H1 (cell line): ENCODE data around the gene MRFAP1.

Experiments used
- KDM1A ChIP-seq: fragments of 200-600, 300-600 bp; sonication (generic); IDR thresholded peaks from 2 replicates; pipeline ENCODE4 v1.7.1; 2016; ENCODE audit warnings: mild to moderate bottlenecking, low read length, borderline replicate concordance
- RAD21 ChIP-seq, 2 experiments: IDR thresholded peaks in 1 of 2; conservative IDR thresholded peaks in 1 of 2; 2 replicates each; pipeline ENCODE4 v1.6.1; 2011; ENCODE audit warnings: low read depth in 2 of 2, low read length in 2 of 2, improper control_type of control experiment in 1 of 2, inconsistent platforms in 1 of 2, mild to moderate bottlenecking in 1 of 2, moderate library complexity in 1 of 2
- TF ChIP-seq, protein P1 (sequence below): IDR thresholded peaks from 2 replicates; pipeline ENCODE4 v1.6.1; 2012; ENCODE audit warnings: low read length, inconsistent platforms
- TF ChIP-seq, protein P2 (sequence below): IDR thresholded peaks from 2 replicates; pipeline ENCODE4 v1.6.1; 2011; ENCODE audit warnings: low read depth, mild to moderate bottlenecking, low read length; ENCODE audit not compliant: insufficient read depth
- TF ChIP-seq, protein P3 (sequence below), 3 experiments: IDR thresholded peaks; 1 replicate in 2 of 3; 2 replicates in 1 of 3; pipeline versions ENCODE4 v1.5.1 to v1.6.1; 2011; ENCODE audit warnings: low read length in 3 of 3, mild to moderate bottlenecking in 3 of 3, inconsistent platforms in 2 of 3, low read depth in 1 of 3, moderate library complexity in 1 of 3; ENCODE audit not compliant: insufficient read depth in 1 of 3; ENCODE audit errors: control extremely low read depth in 1 of 3

DNA sequence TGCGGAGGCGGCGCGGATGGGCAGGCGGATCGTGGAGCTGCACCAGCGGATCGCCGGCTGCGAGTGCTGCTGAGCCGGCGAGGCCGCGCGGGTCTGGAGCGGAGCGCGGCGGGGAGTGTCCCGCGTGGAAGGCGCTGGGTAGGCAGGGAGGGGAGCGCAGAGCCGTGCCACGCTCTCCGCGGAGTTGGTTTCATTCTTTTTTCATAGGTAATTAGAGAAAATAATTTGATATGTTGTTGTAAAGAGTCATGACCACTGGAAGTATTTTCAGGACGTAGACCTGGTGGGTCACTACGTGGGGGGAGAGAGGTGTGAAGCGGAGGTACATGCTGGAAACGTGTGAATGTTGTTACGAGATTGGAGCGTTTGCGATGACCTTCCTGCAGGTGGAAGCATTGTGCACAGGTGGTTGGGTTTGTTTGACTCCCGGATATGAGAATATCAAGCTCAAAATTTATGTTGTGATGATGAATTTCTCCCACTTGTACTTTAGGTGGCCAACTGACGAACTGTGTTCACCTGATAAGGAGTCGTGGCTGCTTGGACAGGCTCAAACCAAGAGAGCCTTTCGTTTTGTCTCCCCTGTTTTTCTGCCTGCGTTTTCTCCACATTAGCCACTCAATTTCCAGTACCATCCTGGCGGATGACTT lies 34.1 kb downstream of the MRFAP1 start:
- TF ChIP-seq, protein P1, sequence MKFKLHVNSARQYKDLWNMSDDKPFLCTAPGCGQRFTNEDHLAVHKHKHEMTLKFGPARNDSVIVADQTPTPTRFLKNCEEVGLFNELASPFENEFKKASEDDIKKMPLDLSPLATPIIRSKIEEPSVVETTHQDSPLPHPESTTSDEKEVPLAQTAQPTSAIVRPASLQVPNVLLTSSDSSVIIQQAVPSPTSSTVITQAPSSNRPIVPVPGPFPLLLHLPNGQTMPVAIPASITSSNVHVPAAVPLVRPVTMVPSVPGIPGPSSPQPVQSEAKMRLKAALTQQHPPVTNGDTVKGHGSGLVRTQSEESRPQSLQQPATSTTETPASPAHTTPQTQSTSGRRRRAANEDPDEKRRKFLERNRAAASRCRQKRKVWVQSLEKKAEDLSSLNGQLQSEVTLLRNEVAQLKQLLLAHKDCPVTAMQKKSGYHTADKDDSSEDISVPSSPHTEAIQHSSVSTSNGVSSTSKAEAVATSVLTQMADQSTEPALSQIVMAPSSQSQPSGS: no peak
- TF ChIP-seq, protein P2, sequence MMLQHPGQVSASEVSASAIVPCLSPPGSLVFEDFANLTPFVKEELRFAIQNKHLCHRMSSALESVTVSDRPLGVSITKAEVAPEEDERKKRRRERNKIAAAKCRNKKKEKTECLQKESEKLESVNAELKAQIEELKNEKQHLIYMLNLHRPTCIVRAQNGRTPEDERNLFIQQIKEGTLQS: no peak
- peak; percentile 41 to 46; a peak in 3 of 4 replicates for TF ChIP-seq RAD21 (IDR thresholded peaks at IDR 0.05 in 1 of 2, conservative IDR thresholded peaks at IDR 0.05 in 1 of 2; ENCODE audit: low read depth in 2 of 2, low read length in 2 of 2)
- TF ChIP-seq KDM1A: no peak
- TF ChIP-seq, protein P3, sequence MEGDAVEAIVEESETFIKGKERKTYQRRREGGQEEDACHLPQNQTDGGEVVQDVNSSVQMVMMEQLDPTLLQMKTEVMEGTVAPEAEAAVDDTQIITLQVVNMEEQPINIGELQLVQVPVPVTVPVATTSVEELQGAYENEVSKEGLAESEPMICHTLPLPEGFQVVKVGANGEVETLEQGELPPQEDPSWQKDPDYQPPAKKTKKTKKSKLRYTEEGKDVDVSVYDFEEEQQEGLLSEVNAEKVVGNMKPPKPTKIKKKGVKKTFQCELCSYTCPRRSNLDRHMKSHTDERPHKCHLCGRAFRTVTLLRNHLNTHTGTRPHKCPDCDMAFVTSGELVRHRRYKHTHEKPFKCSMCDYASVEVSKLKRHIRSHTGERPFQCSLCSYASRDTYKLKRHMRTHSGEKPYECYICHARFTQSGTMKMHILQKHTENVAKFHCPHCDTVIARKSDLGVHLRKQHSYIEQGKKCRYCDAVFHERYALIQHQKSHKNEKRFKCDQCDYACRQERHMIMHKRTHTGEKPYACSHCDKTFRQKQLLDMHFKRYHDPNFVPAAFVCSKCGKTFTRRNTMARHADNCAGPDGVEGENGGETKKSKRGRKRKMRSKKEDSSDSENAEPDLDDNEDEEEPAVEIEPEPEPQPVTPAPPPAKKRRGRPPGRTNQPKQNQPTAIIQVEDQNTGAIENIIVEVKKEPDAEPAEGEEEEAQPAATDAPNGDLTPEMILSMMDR (IDR thresholded peaks at IDR 0.05; ENCODE audit: control extremely low read depth in 1 of 3, insufficient read depth in 1 of 3, low read depth in 1 of 3, low read length in 3 of 3): peak in 2 of 3 experiments; percentile 55 to 63; a peak in 3 of 4 replicates
